ENCODE results near the gene MSMP.
A peak's percentile ranks its signal among the peaks of the same experiment; 100 is the strongest.

MSMP gene

GRCh38 chr9:35743880-35744518 is 10.1 kb downstream of the MSMP start:
- no peak for DNase-seq (ENCODE audit: low read depth in 2 of 2)

- DNase-seq (ENCODE audit: low read depth in 2 of 2) = no peak
These were observed 10.6 kb downstream of the MSMP start for GRCh38 chr9:35743452-35743851.

DNA sequence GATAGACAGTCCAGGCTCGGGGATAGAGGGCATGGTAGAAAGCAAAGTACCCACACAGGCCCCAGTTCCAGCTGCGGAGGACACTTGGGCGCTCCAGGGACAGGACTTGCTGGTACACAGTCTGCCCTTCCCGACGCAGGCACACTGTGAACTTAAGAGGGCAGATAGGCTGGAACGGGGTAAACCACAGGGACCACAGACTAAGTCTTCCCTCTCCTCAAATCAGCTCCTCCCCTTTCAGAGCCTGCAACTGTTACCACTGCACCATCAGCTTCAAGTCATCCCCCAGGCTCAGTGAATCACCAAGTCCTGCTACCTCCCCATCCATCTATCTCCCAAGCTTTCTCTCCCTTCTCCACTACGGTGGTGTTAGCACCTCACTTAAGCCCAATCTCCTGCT is 12.3 kb downstream of the MSMP start:
- no peak for DNase-seq (ENCODE audit: low read depth in 2 of 2)

DNA sequence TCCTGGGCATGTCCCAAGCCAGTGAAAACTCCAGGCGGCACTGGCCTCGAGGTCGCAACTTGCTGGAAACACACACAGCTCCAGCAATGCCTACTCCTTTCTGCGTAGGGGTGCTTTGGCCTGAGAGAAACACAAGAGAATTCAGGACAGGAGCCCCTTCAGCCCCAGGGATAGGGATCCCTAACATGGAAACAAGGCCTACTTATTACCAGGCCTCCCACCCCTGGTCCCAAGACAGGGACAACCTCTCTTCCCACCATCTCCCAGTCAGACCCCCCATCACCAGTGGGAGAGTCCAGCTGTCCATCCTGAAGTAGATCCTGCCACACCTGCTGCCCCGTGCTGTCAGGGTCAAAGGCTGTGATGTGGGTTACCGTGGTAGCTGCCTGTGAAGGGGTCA is 13.8 kb downstream of the MSMP start:
- no peak for DNase-seq (ENCODE audit: low read depth in 2 of 2)

- DNase-seq (ENCODE audit: low read depth in 2 of 2) = no peak
These were observed 15.2 kb downstream of the MSMP start for GRCh38 chr9:35738924-35739323.

DNA sequence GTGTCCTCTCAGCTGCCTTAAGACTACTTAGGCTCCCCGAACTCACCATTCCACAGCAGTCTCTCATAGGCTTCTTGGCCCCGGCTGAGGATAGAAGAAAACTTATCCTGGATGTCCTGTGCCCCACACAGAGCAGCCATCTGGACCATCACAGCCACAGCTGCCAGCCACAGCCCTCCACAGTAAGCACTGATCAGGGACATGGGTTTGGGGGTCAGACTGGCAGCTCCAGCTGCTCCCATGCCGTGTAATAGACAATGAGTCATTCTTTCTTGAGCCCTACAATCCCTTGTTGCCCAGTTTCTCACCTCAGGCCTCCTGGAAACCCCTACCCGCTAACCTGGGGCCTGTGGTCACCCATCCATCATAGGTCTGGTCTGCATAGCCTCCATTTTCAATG is 15.9 kb downstream of the MSMP start:
- no peak for DNase-seq (ENCODE audit: low read depth in 2 of 2)

GRCh38 chr9:35737143-35737542 is 16.9 kb downstream of the MSMP start:
- no peak for DNase-seq (ENCODE audit: low read depth in 2 of 2)

DNA sequence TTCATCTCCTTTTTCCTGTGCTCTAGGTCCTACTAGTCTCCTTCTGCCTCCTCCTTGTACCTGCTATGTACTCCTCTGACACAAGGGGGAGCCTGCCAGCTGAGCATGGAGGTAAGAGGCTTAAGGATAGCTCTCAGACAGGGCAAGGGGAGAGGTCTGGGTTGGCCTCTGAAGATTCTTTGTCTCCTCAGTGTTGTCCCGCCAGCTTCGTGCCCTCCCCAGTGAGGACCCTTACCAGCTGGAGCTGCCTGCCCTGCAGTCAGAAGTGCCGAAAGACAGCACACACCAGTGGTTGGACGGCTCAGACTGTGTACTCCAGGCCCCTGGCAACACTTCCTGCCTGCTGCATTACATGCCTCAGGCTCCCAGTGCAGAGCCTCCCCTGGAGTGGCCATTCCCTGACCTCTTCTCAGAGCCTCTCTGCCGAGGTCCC is 17.9 kb downstream of the MSMP start:
- no peak for DNase-seq (ENCODE audit: low read depth in 2 of 2)

DNA sequence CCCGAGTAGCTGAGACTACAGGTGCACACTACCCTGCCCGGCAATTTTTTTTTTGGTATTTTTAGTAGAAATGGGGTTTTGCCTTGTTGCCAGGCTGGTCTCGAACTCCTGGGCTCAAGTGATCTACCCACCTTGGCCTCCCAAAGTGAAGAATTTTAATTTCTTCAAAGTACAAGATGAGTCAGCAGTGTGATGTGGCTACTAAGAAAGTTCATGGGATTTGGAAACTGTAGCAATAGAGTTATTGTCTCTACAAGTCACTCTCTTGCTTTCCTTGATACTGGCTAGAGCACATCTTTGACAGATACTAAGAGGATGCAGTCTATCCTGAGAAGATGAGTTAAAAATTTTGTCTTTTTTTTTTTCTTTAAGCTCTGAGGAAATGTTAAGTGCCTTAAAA is 20.0 kb downstream of the MSMP start:
- no peak for DNase-seq (ENCODE audit: low read depth in 2 of 2)

DNA sequence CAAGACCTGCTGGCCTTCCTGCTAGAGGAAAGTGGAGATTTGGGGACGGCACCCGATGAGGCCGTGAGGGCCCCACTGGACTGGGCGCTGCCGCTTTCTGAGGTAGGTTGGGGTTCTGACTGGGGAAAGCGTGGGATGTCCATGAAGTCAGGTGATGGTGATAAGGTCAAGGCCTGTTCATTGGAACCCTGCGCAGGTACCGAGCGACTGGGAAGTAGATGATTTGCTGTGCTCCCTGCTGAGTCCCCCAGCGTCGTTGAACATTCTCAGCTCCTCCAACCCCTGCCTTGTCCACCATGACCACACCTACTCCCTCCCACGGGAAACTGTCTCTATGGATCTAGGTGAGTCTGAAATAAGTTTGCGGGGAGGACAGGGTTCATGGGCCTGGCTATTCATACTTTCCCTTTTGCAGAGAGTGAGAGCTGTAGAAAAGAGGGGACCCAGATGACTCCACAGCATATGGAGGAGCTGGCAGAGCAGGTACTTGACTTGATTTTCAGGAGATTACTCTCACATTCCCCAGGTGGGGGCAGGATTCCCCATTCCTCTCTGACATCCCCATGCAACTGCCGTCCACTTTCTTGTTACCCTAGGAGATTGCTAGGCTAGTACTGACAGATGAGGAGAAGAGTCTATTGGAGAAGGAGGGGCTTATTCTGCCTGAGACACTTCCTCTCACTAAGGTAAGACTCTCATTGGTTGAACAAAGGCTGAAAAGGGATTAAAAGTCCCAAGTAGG is 21.1 kb downstream of the MSMP start:
- no peak for DNase-seq (ENCODE audit: low read depth in 2 of 2)

- peak; percentile 94 to 96 for DNase-seq (ENCODE audit: low read depth in 2 of 2)
These were observed 21.8 kb downstream of the MSMP start, which contains the start of the genes CREB3 and TLN1 for GRCh38 chr9:35732185-35732799. Gene CREB3 (plus strand): TSS chr9:35732666. CDS start chr9:35732773, 107 bp downstream. Gene TLN1 (minus strand): TSS chr9:35732195. CDS start chr9:35725694, 6,501 bp downstream.

DNA sequence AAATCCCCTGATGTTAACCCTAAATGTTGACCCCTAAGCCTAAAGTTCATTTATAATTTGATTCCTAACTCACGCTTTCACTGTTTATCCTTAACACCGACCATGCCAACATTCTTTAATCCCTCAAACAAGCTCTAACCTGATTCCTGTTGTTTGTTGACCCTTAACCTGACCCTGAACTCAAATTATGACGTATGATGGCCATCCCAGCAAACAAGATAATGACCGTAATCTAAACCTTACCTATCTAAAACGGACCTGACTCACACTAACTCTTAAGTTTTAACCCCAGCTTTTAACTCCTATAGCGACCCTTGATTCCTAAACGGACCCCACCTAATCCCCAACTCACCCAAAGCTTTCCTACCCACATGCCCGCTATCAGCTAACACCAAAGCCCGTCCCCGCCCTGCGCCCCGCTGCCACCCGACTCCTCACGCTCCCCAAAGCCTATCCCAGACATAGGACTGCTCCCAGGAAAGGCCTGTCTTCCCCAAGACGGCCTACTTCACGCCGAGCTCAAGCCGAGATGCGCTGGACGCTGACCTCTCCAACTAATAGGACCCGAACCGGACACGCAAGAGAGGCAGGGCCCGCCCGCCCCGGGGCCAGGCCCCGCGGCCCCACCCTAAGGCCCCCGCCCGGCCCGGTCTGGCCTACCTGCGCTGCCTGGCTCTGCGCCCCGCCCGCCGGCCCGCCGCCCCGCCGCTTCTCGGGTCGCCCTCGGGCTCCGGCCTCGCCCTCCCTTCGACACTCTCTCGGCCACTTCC is 22.5 kb downstream of the MSMP start:
- DNase-seq (ENCODE audit: low read depth in 2 of 2) = no peak

GRCh38 chr9:35730486-35730854 is 23.6 kb downstream of the MSMP start:
- DNase-seq (ENCODE audit: low read depth in 2 of 2) = no peak

GRCh38 chr9:35729700-35730485 is 24.2 kb downstream of the MSMP start:
- DNase-seq (ENCODE audit: low read depth in 2 of 2) = no peak

GRCh38 chr9:35729101-35729500 is 25.0 kb downstream of the MSMP start:
- no peak for DNase-seq (ENCODE audit: low read depth in 2 of 2)

GRCh38 chr9:35728041-35728971 is 25.8 kb downstream of the MSMP start:
- DNase-seq (ENCODE audit: low read depth in 2 of 2) = peak in 1 of 2 donors; percentile 26

DNA sequence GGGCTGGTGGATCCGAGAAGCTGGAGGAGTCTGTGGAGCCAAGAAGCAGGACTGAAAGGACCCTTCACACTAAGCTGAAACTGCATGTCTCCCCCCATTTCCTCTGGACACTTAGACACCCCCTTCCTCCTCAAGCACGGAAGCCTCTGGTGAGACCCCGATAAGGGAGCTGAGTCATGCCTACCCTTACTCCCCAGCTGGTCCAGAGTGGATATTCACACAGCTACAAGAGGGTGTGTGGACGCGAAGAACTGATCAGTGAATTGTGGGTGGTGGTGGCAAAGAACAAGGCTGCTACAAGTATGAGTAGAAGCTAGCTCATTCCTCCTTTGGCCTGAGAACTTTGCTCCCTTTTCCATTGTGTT is 26.4 kb downstream of the MSMP start:
- no peak for DNase-seq (ENCODE audit: low read depth in 2 of 2)

DNA sequence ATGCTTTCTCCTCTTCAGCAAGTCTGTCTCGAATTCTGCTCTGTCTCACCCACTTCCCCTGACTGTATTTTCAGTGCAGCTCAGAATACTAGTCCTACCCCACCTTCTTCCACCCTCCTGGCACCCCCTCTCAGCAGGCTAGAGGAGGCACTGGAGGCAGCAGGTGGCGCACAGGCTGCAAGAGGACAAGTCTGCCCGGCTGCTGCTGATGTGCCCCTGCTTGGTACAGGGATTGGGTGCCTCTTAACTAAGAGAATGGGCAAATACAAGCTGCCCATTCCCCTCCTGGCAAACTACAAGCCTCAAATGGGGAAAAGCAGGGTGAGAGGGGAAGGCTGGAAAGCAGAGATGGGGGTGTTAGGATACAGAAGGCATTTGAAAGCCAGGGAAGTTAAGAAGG is 27.1 kb downstream of the MSMP start:
- DNase-seq (ENCODE audit: low read depth in 2 of 2) = no peak

DNA sequence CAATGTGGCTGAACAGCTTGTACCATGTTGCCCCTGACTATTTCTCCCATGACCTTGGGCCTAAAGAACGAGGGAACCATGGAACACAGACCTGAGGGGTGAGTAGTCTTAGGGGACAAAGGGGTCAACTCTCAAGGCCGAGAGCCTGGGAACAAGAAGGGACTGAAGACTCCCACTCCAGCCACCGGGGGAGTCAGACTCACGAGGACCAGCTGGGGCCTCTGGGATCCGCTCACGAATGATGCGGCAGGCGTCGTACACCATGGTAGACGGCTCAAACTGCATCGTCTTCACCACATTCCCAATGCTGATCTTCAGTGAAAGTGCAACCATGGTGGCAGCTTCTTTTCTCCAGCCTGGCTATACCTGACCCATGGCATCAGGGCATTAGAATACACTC is 28.7 kb downstream of the MSMP start:
- DNase-seq (ENCODE audit: low read depth in 2 of 2) = no peak

GRCh38 chr9:35723908-35724307 is 30.2 kb downstream of the MSMP start:
- DNase-seq (ENCODE audit: low read depth in 2 of 2) = no peak

Measured in stimulated activated CD8-positive, alpha-beta memory T cell treated with anti-CD3 and anti-CD28 coated beads, Interleukin-7, amount 100 ng/mL, for 4 hours (primary cell).